ENCODE data around the gene PLXNB1. TPM values are rescaled to one million over a fixed set of nuclear protein-coding genes. Genes with fewer than 3 reads are reported as not detected.

The PLXNB1 gene
- total and polyA plus RNA-seq, 7 experiments from 2014 or later, result 0.79 to 3.3 (median 2.7) TPM; not detected in 2

GRCh38 chr3:48430708-48431101 is 819 bp upstream of the PLXNB1 start:
- H3K4me3 Mint-ChIP-seq, result peak overlapping the region; percentile 56 to 90 (median 80)
- DNase-seq, result no peak
- no peak overlapping the region for H3K4me3 ChIP-seq (ENCODE audit: low read length)
- peak overlapping the region in 4 of 9 donors; percentile 11 to 65 (median 40) for H3K27ac Mint-ChIP-seq
- no peaks in the 10 kb centered on the region for H3K27me3 ChIP-seq (ENCODE audit: control insufficient read depth in 2 of 2, insufficient read depth in 2 of 2, low read length in 2 of 2)
- H3K27ac ChIP-seq (ENCODE audit: low read depth, low read length), result no peak overlapping the region
- peaks cover 0 to 2% (median 0%) of the 10 kb centered on the region in 11 donors for H3K9me3 Mint-ChIP-seq
- no peaks in the 10 kb centered on the region for H3K9me3 ChIP-seq (ENCODE audit: control insufficient read depth in 2 of 3, low read length in 3 of 3)
- peaks cover 0 to 30% (median 0%) of the 10 kb centered on the region in 5 donors for H3K27me3 Mint-ChIP-seq
- H3K4me1 Mint-ChIP-seq, result peaks cover 0 to 23% (median 5%) of the 10 kb centered on the region in 7 donors
- H3K36me3 ChIP-seq (ENCODE audit: control insufficient read depth in 2 of 3, insufficient read depth in 3 of 3, low read length in 3 of 3), result peaks cover 0 to 34% (median 3%) of the 10 kb centered on the region in 3 experiments
- no peak for ATAC-seq
- intact Hi-C loops (cut with micrococcal nuclease), result no loop called here
- H3K4me1 ChIP-seq (ENCODE audit: control insufficient read depth in 2 of 2, insufficient read depth in 2 of 2, low read length in 2 of 2), result peaks cover 8 to 16% of the 10 kb centered on the region in 2 donors
- ChIA-PET POLR2A (interaction anchor here (0.7 to 1.7 kb wide), 4 partner anchors 8 to 190 kb away, joined by 3 to 4 read pairs (median 4); partner anchors contain the start of genes ATRIP and ZNF589), CTCF (interaction anchor here (0.7 to 7.8 kb wide), 2 partner anchors 30 to 157 kb away, joined by 3 to 115 read pairs; no protein-coding TSS in a partner anchor)
- peaks cover 0 to 12% (median 0%) of the 10 kb centered on the region in 5 donors for H3K36me3 Mint-ChIP-seq

GRCh38 chr3:48429317-48429959 is 448 bp downstream of the PLXNB1 start:
- ChIA-PET POLR2A (interaction anchor here (1.3 to 1.7 kb wide), 2 partner anchors 10 to 16 kb away, joined by 4 read pairs; partner anchors contain the start of gene ATRIP), CTCF (no interaction called here)
- peaks cover 0 to 30% (median 0%) of the 10 kb centered on the region in 5 donors for H3K27me3 Mint-ChIP-seq
- H3K9me3 Mint-ChIP-seq, result peaks cover 0 to 2% (median 0%) of the 10 kb centered on the region in 11 donors
- Histone ChIP-seq H3K4me1 (ENCODE audit: control insufficient read depth in 2 of 2, insufficient read depth in 2 of 2, low read length in 2 of 2) (peaks cover 8 to 12% of the 10 kb centered on the region in 2 donors), H3K27ac (ENCODE audit: low read depth, low read length) (peak overlapping the region; percentile 41), H3K9me3 (ENCODE audit: control insufficient read depth in 2 of 3, low read length in 3 of 3) (no peaks in the 10 kb centered on the region), H3K36me3 (ENCODE audit: control insufficient read depth in 2 of 3, insufficient read depth in 3 of 3, low read length in 3 of 3) (peaks cover 0 to 28% (median 3%) of the 10 kb centered on the region in 3 experiments), H3K27me3 (ENCODE audit: control insufficient read depth in 2 of 2, insufficient read depth in 2 of 2, low read length in 2 of 2) (no peaks in the 10 kb centered on the region), H3K4me3 (ENCODE audit: low read length) (peak overlapping the region; percentile 51)
- H3K4me1 Mint-ChIP-seq, result peaks cover 0 to 20% (median 4%) of the 10 kb centered on the region in 7 donors
- ATAC-seq (peak; percentile 75), DNase-seq (peak; percentile 48 to 77 (median 54))
- peak overlapping the region in 4 of 9 donors; percentile 28 to 71 (median 45) for H3K27ac Mint-ChIP-seq
- intact Hi-C loops (cut with micrococcal nuclease), result no loop called here
- H3K4me3 Mint-ChIP-seq, result peak overlapping the region; percentile 67 to 90 (median 80)
- peaks cover 0 to 12% (median 0%) of the 10 kb centered on the region in 5 donors for H3K36me3 Mint-ChIP-seq

- Histone ChIP-seq H3K4me3 (ENCODE audit: low read length) (peak overlapping the region; percentile 51), H3K4me1 (ENCODE audit: control insufficient read depth in 2 of 2, insufficient read depth in 2 of 2, low read length in 2 of 2) (peaks cover 8 to 10% of the 10 kb centered on the region in 2 donors), H3K27me3 (ENCODE audit: control insufficient read depth in 2 of 2, insufficient read depth in 2 of 2, low read length in 2 of 2) (no peaks in the 10 kb centered on the region), H3K36me3 (ENCODE audit: control insufficient read depth in 2 of 3, insufficient read depth in 3 of 3, low read length in 3 of 3) (peaks cover 0 to 21% (median 3%) of the 10 kb centered on the region in 3 experiments), H3K27ac (ENCODE audit: low read depth, low read length) (no peak overlapping the region), H3K9me3 (ENCODE audit: control insufficient read depth in 2 of 3, low read length in 3 of 3) (no peaks in the 10 kb centered on the region)
- peak overlapping the region in 1 of 9 donors; percentile 40 for H3K27ac Mint-ChIP-seq
- DNase-seq (no peak), ATAC-seq (no peak)
- ChIA-PET POLR2A (interaction anchor here (1.0 kb wide), 1 partner anchor 13 kb away, joined by 3 read pairs; no protein-coding TSS in a partner anchor), CTCF (no interaction called here)
- H3K4me1 Mint-ChIP-seq, result peaks cover 0 to 17% (median 0%) of the 10 kb centered on the region in 7 donors
- peak overlapping the region in 9 of 10 donors; percentile 25 to 90 (median 63) for H3K4me3 Mint-ChIP-seq
- H3K27me3 Mint-ChIP-seq, result peaks cover 0 to 30% (median 0%) of the 10 kb centered on the region in 5 donors
- peaks cover 0 to 12% (median 0%) of the 10 kb centered on the region in 5 donors for H3K36me3 Mint-ChIP-seq
- intact Hi-C loops (cut with micrococcal nuclease), result no loop called here
- peaks cover 0 to 2% (median 0%) of the 10 kb centered on the region in 11 donors for H3K9me3 Mint-ChIP-seq
Measured at GRCh38 chr3:48428572-48429316, 1.1 kb downstream of the PLXNB1 start.

GRCh38 chr3:48428088-48428571 is 1.8 kb downstream of the PLXNB1 start:
- ATAC-seq (no peak), DNase-seq (no peak)
- no peak overlapping the region for H3K4me3 ChIP-seq (ENCODE audit: low read length)
- H3K36me3 ChIP-seq (ENCODE audit: control insufficient read depth in 2 of 3, insufficient read depth in 3 of 3, low read length in 3 of 3), result peaks cover 0 to 15% (median 3%) of the 10 kb centered on the region in 3 experiments
- no peaks in the 10 kb centered on the region for H3K27me3 ChIP-seq (ENCODE audit: control insufficient read depth in 2 of 2, insufficient read depth in 2 of 2, low read length in 2 of 2)
- H3K9me3 ChIP-seq (ENCODE audit: control insufficient read depth in 2 of 3, low read length in 3 of 3), result no peaks in the 10 kb centered on the region
- Mint-ChIP-seq H3K4me3 (peak overlapping the region; percentile 44 to 90 (median 64)), H3K27ac (peak overlapping the region in 3 of 9 donors; percentile 24 to 41 (median 40)), H3K9me3 (peaks cover 0 to 2% (median 0%) of the 10 kb centered on the region in 11 donors), H3K36me3 (peaks cover 0 to 12% (median 0%) of the 10 kb centered on the region in 5 donors), H3K27me3 (peaks cover 0 to 30% (median 0%) of the 10 kb centered on the region in 5 donors), H3K4me1 (peaks cover 0 to 17% (median 0%) of the 10 kb centered on the region in 7 donors)
- H3K4me1 ChIP-seq (ENCODE audit: control insufficient read depth in 2 of 2, insufficient read depth in 2 of 2, low read length in 2 of 2), result peaks cover 8 to 10% of the 10 kb centered on the region in 2 donors
- ChIA-PET CTCF (no interaction called here), POLR2A (interaction anchor here (1.0 kb wide), 1 partner anchor 14 kb away, joined by 3 read pairs; no protein-coding TSS in a partner anchor)
- no peak overlapping the region for H3K27ac ChIP-seq (ENCODE audit: low read depth, low read length)
- intact Hi-C loops (cut with micrococcal nuclease), result no loop called here

- POLR2A ChIA-PET, result interaction anchor here (0.7 kb wide), 1 partner anchor 42 kb away, joined by 3 read pairs; no protein-coding TSS in a partner anchor
- Mint-ChIP-seq H3K27ac (peak overlapping the region in 3 of 9 donors; percentile 17 to 41 (median 24)), H3K27me3 (peaks cover 0 to 30% (median 0%) of the 10 kb centered on the region in 5 donors), H3K36me3 (peaks cover 0 to 12% (median 0%) of the 10 kb centered on the region in 5 donors), H3K9me3 (peaks cover 0 to 2% (median 0%) of the 10 kb centered on the region in 11 donors), H3K4me1 (peaks cover 0 to 17% (median 0%) of the 10 kb centered on the region in 7 donors), H3K4me3 (peak overlapping the region; percentile 44 to 90 (median 64))
- no peak for DNase-seq
- H3K4me1 ChIP-seq (ENCODE audit: control insufficient read depth in 2 of 2, insufficient read depth in 2 of 2, low read length in 2 of 2), result peaks cover 8 to 10% of the 10 kb centered on the region in 2 donors
- ATAC-seq, result no peak
- H3K27me3 ChIP-seq (ENCODE audit: control insufficient read depth in 2 of 2, insufficient read depth in 2 of 2, low read length in 2 of 2), result no peaks in the 10 kb centered on the region
- CTCF ChIA-PET, result interaction anchor here (1.0 kb wide), 1 partner anchor 8 kb away, joined by 3 read pairs; no protein-coding TSS in a partner anchor
- intact Hi-C loops (cut with micrococcal nuclease), result no loop called here
- H3K27ac ChIP-seq (ENCODE audit: low read depth, low read length), result no peak overlapping the region
- H3K4me3 ChIP-seq (ENCODE audit: low read length), result no peak overlapping the region
- peaks cover 0 to 10% (median 3%) of the 10 kb centered on the region in 3 experiments for H3K36me3 ChIP-seq (ENCODE audit: control insufficient read depth in 2 of 3, insufficient read depth in 3 of 3, low read length in 3 of 3)
- H3K9me3 ChIP-seq (ENCODE audit: control insufficient read depth in 2 of 3, low read length in 3 of 3), result no peaks in the 10 kb centered on the region
Measured at GRCh38 chr3:48427630-48427962, 2.3 kb downstream of the PLXNB1 start.

Data from naive thymus-derived CD4-positive, alpha-beta T cell (primary cell).